ENCODE data around the gene IP6K2.
A peak's percentile ranks its signal among the peaks of the same experiment; 100 is the strongest.

Gene IP6K2

DNA sequence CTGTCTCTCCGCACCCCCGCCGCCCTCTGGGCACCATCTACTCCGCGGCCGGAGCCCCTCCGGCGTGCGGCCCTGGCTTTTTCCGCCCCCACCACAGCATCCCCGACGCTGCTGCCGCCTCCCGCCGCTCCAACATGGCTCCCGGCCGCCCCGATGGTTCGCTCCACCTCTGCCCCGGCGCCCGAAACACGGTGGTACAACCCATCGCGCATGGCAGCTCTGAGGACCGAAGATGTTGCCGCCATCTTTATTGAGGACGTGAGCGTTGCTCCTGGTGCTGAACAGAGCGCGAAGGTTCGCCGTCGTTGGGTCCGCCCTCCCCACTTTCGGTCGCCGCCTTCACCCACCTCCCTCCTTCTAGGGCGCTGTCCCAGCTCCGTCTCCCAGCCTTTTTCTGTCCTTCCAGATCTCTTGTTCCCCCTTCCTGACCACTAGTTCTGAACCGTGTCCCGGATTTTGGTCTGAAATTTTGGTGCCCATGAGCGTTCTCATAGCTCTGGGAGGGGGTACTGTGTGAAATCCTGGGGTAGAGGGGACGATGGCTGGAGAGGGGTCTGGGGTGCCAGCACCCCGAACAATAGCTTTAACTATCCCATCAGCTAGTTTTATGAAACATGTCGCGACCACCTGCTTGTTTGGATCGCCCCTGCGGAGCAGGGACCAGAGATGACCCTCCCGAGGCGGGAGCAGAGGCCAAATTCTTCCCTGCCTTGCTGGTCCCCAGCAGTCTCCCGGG is 54.1 kb downstream of the IP6K2 start, which contains the start of gene CELSR3:
Gene CELSR3, minus strand, starts transcription at position 134 of the 736 bp plus-strand sequence. CDS start 252 bp downstream, outside the sequence.
- DNase-seq = peak; percentile 12

GRCh38 chr3:48662145-48662752 is 54.8 kb downstream of the IP6K2 start:
- DNase-seq = no peak

- peak; percentile 62 for DNase-seq
Measured at GRCh38 chr3:48661501-48662144, 55.4 kb downstream of the IP6K2 start.

DNA sequence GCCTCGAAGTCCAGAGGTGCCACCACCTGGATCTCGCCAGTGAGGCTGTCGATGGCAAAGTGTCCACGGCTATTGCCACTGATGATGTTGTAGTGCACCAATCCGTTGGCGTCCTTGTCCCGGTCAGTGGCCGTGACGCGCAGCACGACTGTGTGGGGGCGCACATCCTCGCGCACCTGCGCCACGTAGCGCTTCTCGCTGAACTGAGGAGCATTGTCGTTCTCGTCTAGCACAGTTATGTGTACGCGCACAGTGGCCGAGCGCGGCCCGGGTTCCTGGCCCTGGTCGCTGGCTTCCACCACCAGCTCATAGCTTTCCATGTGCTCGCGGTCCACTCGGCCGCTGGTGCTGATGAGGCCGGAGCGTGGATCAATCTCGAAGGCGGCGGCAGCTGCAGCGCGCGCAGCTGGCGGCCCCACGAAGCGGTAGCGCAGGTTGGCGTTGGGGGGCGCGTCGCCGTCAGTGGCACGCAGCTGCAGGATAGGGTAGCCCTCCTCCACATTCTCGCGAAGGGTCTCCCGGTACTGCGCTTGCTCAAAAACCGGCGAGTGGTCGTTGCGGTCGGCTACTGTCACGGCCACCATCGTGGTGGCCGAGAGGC is 56.1 kb downstream of the IP6K2 start:
- no peak for DNase-seq

DNA sequence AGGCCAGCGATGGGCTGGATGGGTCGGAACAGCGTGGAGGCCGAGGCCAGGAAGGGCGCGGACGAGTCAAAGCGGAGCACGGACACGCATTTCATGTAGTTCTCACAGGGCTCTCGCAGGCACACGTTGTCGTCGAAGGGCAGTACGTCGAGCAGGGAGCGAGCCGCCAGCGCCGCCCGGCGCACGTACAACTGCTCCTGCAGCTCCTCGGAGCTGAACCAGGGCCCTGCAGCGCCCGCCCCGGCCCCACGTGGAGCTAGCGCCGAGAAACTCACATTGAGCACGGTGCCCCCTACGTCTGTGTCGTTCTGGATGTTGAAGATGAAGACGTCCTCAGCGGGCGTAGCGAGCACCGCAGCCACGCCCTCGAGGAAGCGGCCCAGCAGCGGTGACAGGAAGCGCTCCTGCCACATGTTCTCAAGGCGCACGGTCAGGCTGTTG is 60.2 kb downstream of the IP6K2 start:
- DNase-seq = no peak

GRCh38 chr3:48656061-48656840 is 60.8 kb downstream of the IP6K2 start:
- DNase-seq = peak; percentile 79

DNA sequence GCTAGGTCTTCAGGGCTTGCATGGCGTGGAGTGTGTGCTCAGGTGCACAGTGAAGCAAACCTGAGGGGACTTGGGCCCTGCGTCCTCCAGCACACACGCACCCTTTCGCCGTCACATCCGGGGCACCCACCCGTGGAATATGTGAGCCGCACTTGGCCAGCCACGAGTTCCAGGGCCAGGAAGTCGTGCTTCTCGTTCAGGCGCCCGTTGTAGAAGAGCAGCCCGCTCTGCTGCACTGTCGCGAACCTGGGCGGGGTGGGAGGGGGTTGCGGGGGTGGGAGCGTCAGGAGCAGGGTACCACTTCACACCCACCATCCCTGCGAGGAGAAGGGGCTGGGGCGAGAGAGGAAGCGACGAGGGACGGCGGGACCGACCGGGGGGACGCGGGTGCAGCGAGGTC is 61.4 kb downstream of the IP6K2 start:
- no peak for DNase-seq

DNA sequence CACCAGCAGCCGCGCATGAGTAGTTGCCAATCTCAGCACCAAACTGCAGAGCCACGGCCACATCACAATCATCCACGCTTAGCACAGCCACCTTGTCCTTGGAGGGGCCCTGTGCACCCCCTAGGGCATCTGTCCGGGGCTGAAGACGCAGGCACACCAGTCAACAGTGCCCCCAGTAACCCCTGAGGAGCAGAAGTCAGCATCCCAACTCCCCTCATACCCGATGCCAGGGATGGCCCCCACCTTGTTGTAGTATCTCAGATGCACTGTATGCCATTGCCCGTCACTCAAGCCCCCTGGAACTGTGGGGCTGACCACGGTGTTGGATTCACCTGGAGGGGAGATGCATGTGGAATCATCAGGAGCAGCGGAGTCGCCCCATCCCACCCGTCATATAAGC is 62.0 kb downstream of the IP6K2 start:
- DNase-seq = no peak

DNA sequence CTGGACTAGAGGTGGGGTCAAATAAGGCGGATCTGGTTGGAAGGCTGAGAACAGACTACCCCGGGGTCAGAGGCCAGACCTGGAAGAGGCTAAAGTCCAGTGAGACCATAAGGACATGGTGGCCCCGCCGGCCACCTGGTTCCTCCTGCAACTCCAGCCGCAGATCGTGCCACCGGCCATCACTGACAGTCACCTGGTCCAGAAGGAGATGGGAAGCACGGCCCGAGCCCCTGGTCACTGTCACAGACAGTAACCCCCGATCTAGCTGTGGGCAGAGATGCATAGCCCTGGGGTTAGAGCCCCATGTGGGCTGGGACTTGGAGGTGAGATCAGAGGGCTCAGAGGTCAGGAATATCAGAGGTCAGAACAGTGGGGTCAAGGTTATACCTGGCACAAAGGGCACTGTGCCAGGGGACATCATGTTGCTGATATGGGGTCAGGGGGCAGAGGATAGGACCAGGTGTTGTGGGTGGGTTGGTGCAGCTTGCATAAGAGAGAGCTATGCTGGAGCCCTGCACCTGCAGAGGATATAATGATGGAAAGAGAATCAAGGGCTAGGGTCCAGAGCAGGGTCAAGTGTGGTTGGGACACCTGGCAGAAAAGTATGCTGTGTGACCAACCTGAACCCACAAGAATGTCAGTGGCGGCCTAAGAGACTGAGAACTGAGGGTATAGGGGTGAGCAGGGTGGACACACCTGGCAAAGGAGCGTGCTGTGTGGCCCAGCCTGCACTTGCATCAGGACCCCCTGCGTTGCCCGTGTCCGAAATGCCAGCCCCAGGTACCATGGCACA is 63.9 kb downstream of the IP6K2 start:
- DNase-seq = no peak

- DNase-seq = no peak
Measured at GRCh38 chr3:48651771-48652170, 65.2 kb downstream of the IP6K2 start.

DNA sequence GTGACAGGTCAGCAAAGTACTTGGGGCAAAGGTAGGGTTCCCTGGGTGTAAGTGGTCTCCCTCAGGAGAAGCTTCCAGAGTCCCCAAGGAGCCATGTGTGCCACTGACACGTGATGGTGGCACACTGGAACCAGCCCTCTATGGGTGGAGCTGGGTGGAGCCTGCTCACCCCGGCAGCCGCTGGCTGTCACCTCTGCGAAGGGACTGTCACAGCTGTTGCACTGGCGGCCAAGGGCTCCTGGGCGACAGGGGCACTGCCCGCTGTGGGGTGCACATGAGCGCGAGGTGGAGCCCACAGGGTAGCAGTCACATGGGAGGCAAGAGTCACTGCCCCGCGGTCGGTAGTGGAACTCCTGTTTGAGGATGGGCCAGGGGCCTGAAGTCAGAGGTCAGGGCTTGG is 66.3 kb downstream of the IP6K2 start:
- no peak for DNase-seq

DNA sequence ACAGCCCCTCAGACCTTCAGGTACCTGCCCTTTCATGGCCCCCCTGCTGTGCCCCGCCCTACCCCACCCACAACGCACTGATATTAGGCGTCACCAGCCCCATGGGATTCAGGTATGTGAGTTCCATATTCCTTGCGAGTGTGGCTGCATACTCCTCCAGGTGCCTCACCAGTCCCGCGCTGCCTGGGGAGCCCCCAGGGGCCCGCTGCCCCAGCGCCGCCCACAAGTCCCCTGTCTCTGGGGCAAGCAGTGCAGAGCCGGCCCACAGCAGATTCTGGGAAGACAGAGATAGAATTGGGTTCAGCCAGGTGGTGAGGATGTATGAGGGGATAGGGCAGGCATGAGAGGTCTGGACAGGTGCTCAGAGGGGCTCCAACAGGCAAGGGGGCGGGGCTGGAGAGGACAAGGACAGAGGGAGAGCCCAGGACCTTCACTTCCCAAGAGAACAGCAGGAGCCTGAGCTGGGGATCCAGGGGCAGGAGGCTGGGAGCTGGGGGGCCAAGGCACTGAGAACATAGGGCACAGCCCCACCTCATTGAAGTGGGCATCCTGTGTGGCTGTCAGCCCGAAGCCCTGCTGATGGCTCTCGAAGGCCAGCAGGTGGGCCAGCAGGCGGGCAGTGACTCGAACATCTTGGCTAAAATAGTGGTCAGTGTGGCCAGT is 68.7 kb downstream of the IP6K2 start:
- no peak for DNase-seq

GRCh38 chr3:48647714-48648113 is 69.3 kb downstream of the IP6K2 start:
- DNase-seq = no peak

DNA sequence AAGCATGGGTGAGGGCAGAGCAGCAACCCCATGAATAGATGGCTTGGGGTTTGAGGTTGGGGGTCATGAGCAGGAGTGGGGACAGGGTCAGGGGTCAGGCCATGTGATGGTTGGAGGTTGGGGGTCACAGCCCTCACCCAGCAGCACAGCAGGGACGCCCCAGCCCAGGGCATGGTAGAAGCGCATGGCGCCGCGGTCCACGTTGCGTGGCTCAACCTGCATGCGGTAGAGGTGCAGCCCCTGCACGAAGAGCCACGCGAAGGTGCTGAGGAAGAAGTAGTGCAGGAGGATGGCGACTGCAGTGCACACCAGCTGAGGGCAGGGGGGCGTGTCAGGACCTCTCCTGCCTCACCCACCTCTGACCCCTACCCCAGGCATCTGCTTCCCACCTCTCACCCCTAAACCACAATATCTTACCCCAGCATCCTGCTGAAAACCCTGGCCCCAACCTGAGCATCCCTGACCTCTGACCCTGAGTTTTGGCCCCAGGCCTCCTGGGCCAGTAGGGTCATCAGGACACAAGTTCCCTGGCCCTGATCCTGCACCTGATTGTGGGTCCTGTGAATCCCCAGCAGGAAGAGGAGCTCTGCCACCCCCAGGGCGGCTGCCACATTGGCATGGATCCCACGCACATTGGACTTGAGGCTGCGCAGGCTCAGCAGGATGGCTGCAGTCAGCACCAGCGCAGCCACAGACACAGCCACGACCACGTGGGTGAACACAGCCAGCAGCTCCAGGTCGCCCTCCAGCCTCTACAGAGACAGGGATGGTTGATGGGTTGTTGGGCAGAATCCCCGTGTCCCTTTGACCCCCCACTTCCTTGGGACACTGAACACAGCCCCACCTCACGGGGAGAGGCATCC is 71.9 kb downstream of the IP6K2 start:
- DNase-seq = no peak

- no peak for DNase-seq
Measured at GRCh38 chr3:48642605-48643004, 74.4 kb downstream of the IP6K2 start.

DNA sequence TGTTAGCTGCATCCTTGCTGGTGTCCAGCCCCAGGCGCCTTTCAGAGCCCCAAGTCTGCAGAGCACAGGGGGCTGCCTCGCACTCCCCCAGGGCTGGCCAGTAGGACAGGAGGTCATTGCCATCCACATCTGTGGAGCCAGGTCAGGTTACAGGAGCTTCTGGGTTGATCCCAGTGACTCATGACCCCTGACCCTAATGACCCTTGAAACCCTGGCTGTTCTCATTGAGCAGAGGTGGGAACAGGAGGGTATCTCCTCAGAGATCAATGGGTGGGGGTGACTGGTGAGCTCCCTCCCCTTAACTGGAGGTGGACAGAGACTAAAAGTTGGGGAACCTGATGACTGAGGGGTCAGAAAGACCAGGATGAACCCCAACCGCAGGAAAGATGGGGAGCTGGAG is 75.6 kb downstream of the IP6K2 start:
- no peak for DNase-seq

DNA sequence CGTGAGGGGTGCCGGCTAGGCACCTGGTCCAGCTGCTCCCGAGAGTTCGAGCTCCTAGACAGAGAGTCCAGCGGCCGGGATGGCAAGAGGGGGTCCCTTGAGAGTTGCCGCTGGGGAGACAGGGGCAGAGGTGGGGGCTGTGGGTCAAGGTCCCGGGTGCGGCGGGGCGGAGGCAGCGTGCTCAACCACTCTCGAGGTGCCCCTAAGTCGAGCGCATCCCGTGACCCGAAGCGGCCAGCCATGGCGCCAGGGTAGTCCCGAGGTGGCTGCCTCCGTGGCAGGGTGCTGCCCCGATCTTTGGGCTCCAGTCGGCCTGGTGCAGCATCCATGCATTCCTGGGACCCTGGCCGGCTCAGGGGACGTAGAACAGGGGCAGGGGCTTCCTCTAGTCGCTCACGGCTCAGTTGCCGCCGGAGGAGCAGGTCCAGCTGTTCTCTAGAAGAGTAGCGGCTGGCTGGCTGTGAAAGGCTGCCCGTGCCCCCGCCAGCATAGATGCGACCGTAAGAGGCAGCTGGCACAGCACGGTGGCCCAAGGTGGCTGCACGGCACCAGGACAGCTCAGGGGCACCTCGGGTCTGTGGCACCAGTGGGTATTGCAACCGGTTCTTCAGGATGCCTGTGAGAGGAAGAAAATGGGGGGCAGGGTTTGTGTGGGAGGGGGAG is 76.9 kb downstream of the IP6K2 start:
- DNase-seq = no peak

All from T1000 (cell line).